ENCODE data around the gene AP4M1. TPM values are rescaled to one million over a fixed set of nuclear protein-coding genes. Genes with fewer than 3 reads are reported as not detected.

The AP4M1 gene
- total and polyA plus RNA-seq, 9 of the 15 experiments (the other 6 are each of a cell fraction or from before 2014, with no cell fraction given): 1.3 to 30.9 (median 14.1) TPM

DNA sequence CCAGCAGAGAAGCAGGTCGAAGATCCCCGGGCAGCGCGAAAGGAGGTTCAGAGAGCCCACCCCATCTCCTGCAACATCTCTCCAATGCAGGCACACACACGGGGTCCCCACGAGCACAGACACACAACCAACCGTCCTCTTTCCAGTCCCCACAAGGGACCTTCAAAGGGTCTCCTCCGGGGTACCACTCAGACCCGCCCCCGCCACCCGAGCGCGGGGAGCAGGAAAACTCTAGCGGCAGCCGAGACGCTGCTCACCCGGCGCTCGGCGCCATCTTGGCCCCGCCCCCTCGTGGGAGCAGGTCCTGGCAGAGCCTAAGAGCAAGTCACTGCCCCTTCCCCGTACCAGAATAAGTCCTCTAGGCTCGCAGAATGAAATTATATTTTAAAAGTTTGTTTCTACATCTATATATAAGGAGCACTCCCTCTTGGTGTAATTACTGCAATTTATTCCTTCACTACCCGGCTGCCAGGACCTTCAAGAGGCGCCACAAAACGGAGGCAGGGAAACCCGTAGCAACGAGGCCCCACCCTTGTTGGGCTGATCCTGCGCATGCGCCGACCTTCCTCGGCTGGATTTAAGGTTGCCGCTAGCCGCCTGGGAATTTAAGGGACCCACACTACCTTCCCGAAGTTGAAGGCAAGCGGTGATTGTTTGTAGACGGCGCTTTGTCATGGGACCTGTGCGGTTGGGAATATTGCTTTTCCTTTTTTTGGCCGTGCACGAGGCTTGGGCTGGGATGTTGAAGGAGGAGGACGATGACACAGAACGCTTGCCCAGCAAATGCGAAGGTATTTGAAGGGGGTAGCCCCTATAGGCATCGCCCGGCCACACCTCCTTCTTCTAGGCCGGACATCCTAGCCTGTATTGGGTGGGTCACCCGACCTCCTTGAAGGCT, 17.9 kb downstream of the AP4M1 start, which contains the start of the genes CNPY4 and TAF6 (continued):
- TF ChIP-seq PHB2 (IDR thresholded peaks at IDR 0.05; ENCODE audit: low read depth): no peak
- TF ChIP-seq XRCC5 (IDR thresholded peaks at IDR 0.05; ENCODE audit: low read depth, low read length): no peak
- TF ChIP-seq ZNF77 (CRISPR knock-in tag; IDR thresholded peaks at IDR 0.05): no peak
- TF ChIP-seq GATA2 (CRISPR knock-in tag; IDR thresholded peaks at IDR 0.05): no peak
- TF ChIP-seq ATF1 (CRISPR knock-in tag; IDR thresholded peaks at IDR 0.05): no peak
- peak; percentile 84 for TF ChIP-seq ATF1 (tag; IDR thresholded peaks at IDR 0.05)
- TF ChIP-seq ATF4 (CRISPR knock-in tag; IDR thresholded peaks at IDR 0.05): 0 out of 2 replicates have a peak, but pooled peaks have one; percentile 9
- TF ChIP-seq HSF4 (CRISPR knock-in tag; IDR thresholded peaks at IDR 0.05; ENCODE audit: borderline replicate concordance): no peak
- TF ChIP-seq, protein P1, sequence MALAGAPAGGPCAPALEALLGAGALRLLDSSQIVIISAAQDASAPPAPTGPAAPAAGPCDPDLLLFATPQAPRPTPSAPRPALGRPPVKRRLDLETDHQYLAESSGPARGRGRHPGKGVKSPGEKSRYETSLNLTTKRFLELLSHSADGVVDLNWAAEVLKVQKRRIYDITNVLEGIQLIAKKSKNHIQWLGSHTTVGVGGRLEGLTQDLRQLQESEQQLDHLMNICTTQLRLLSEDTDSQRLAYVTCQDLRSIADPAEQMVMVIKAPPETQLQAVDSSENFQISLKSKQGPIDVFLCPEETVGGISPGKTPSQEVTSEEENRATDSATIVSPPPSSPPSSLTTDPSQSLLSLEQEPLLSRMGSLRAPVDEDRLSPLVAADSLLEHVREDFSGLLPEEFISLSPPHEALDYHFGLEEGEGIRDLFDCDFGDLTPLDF (CRISPR knock-in tag; IDR thresholded peaks at IDR 0.05): peak; percentile 86
- TF ChIP-seq FOXK2 (conservative IDR thresholded peaks at IDR 0.05 in 1 of 2, IDR thresholded peaks at IDR 0.05 in 1 of 2; ENCODE audit: low read depth in 2 of 2): peak; percentile 16 to 94; a peak in 3 of 4 replicates
- peak; percentile 73; the same call in 1 of the 2 replicates for TF ChIP-seq ZBTB7A (IDR thresholded peaks at IDR 0.05; ENCODE audit: borderline replicate concordance, control insufficient read depth, low read depth, low read length)
- TF ChIP-seq, protein P2, sequence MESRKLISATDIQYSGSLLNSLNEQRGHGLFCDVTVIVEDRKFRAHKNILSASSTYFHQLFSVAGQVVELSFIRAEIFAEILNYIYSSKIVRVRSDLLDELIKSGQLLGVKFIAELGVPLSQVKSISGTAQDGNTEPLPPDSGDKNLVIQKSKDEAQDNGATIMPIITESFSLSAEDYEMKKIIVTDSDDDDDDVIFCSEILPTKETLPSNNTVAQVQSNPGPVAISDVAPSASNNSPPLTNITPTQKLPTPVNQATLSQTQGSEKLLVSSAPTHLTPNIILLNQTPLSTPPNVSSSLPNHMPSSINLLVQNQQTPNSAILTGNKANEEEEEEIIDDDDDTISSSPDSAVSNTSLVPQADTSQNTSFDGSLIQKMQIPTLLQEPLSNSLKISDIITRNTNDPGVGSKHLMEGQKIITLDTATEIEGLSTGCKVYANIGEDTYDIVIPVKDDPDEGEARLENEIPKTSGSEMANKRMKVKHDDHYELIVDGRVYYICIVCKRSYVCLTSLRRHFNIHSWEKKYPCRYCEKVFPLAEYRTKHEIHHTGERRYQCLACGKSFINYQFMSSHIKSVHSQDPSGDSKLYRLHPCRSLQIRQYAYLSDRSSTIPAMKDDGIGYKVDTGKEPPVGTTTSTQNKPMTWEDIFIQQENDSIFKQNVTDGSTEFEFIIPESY (CRISPR knock-in tag; IDR thresholded peaks at IDR 0.05): peak; percentile 52; the same call in 1 of the 2 replicates
- peak; percentile 86; the same call in 1 of the 2 replicates for TF ChIP-seq NR2F6 (CRISPR knock-in tag; IDR thresholded peaks at IDR 0.05)
- TF ChIP-seq TAF7 (tag; IDR thresholded peaks at IDR 0.05): peak; percentile 100
- TF ChIP-seq BRCA1 (IDR thresholded peaks at IDR 0.05): no peak
- TF ChIP-seq BRCA1 (CRISPR knock-in tag; IDR thresholded peaks at IDR 0.05): no peak
- TF ChIP-seq ARHGAP35 (IDR thresholded peaks at IDR 0.05; ENCODE audit: partially characterized antibody): no peak
- TF ChIP-seq MLX (CRISPR knock-in tag; conservative IDR thresholded peaks at IDR 0.05): peak in 1 of 2 experiments; percentile 88; a peak in 2 of 4 replicates
- TF ChIP-seq DNMT1 (IDR thresholded peaks at IDR 0.05): peak; percentile 81; the same call in 1 of the 2 replicates
- no peak for TF ChIP-seq E2F5 (CRISPR knock-in tag; IDR thresholded peaks at IDR 0.05)
- TF ChIP-seq KLF16 (IDR thresholded peaks at IDR 0.05): no peak

Data from K562 (cell line).